PFSK-1 (cell line): Measurements from ENCODE around the gene IMPA2.

Source experiments
- FOXP2 ChIP-seq: optimal IDR thresholded peaks from 2 replicates; pipeline ENCODE3; 2011; ENCODE audit warnings: borderline replicate concordance, control low read depth, inconsistent platforms; ENCODE audit not compliant: insufficient read depth; ENCODE audit errors: extremely low read length, extremely low read depth
- POLR2AphosphoS5 ChIP-seq: IDR thresholded peaks from 2 replicates; pipeline ENCODE4 v1.6.1; 2012; ENCODE audit warnings: low read depth, mild to moderate bottlenecking, control low read depth, low read length, moderate library complexity
- REST ChIP-seq, 2 experiments: IDR thresholded peaks; 2 replicates each; pipeline versions ENCODE4 v1.6.1 to v1.8.0; 2011 to 2012; ENCODE audit warnings: low read depth in 2 of 2, low read length in 2 of 2, control low read depth in 1 of 2, inconsistent platforms in 1 of 2, mild to moderate bottlenecking in 1 of 2, moderate library complexity in 1 of 2; ENCODE audit not compliant: insufficient read depth in 1 of 2
- SIN3A ChIP-seq: IDR thresholded peaks from 2 replicates; pipeline ENCODE4 v1.6.1; 2012; ENCODE audit warnings: mild to moderate bottlenecking, low read length, moderate library complexity, borderline replicate concordance; ENCODE audit not compliant: insufficient read depth
- TAF1 ChIP-seq: IDR thresholded peaks from 2 replicates; pipeline ENCODE4 v1.6.1; 2012; ENCODE audit warnings: low read length, control low read depth, borderline replicate concordance; ENCODE audit not compliant: insufficient read depth

Gene IMPA2

GRCh38 chr18:12034241-12035100 is 53.2 kb downstream of the IMPA2 start:
- TF ChIP-seq SIN3A (no peak), POLR2AphosphoS5 (no peak), TAF1 (no peak), REST (IDR thresholded peaks at IDR 0.05; ENCODE audit: insufficient read depth in 1 of 2, low read depth in 2 of 2, low read length in 2 of 2) (no peak), FOXP2 (no peak)

DNA sequence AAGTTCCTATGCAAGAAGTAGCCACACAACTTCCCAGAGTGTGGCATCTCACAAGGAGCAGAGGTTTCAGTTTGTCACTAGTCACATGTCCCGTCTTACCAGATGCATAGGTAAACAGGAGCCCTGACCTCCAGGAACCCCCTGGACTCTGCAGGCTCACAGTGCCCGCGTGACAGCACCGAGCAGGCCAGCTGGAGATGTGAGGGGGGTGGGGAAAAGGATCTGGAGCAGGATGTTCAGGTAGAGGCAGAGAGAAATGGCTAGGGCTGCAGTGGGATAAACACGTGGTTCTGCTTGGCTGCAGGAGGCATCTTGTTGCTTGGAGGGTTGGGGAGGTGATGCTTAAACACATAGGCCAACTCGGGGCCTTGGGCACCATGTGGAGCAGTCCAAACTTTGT is 54.2 kb downstream of the IMPA2 start:
- TF ChIP-seq FOXP2: no peak
- no peak for TF ChIP-seq POLR2AphosphoS5

DNA sequence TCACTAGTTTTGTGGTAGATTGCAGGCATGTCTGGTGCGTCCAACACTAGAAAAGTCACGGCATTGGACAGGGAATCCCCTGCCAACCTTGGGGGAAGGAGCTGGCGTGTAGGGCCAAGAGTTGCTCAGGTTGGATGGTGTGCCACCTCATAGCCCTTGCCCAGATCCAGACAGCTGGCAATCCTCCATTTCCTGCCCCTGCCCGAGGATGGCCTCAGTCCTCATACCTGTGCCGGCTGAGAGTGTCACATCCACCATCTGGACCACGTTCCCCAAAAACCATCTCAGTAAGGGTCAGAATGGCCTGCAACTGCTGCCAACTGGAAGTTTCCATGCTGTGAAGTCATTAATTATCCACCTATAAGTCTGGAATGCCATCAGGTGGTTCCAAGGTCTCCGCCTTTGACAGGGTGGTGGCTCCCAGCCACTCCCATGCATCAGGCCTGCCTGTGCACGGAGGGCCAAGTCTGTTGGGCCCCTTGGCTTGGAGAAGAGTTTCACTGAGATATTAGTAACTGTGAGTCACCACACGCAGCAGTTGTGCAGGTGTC is 55.0 kb downstream of the IMPA2 start:
- no peak for TF ChIP-seq FOXP2
- TF ChIP-seq REST (IDR thresholded peaks at IDR 0.05; ENCODE audit: insufficient read depth in 1 of 2, low read depth in 2 of 2, low read length in 2 of 2): no peak
- no peak for TF ChIP-seq SIN3A
- no peak for TF ChIP-seq TAF1
- no peak for TF ChIP-seq POLR2AphosphoS5

DNA sequence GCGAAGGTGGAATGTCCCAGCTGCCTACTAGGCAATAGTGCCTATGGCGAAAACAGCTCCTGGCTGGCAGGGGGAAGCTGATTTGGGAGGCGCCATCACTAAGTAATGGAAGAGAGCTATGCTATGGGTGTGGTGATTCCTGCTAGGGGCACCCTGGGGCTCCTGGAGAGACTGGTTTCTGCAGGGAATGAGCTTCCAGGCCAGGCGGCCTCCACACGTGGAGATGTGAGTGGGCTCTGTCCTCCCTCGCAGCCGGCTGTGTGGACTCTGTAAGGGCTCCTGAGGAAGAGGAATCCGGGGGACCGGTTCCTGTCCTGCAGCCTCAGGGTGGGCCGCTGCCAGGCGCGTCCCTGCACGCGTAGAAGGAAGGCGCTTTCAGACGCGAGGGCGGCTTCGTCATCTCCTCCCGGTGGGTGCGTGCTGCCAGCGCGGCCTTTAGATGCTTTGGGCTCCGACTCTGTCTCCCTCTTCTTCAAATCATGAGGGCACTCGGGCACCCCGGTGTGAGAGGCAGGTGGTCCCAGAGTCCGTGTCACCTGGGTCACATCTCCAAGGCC is 56.9 kb downstream of the IMPA2 start:
- TF ChIP-seq POLR2AphosphoS5 (no peak), FOXP2 (no peak), REST (IDR thresholded peaks at IDR 0.05; ENCODE audit: insufficient read depth in 1 of 2, low read depth in 2 of 2, low read length in 2 of 2) (no peak), SIN3A (no peak), TAF1 (no peak)

GRCh38 chr18:12038639-12039539 is 57.6 kb downstream of the IMPA2 start:
- peak; percentile 90 for TF ChIP-seq FOXP2
- no peak for TF ChIP-seq POLR2AphosphoS5
